Measurements from ENCODE around the gene XRCC1. TPM values are rescaled to one million over a fixed set of nuclear protein-coding genes. Genes with fewer than 3 reads are reported as not detected.

XRCC1 gene
- total RNA-seq, 4 donors from 2014 or later = 18.6 to 30.6 (median 25.7) TPM

DNA sequence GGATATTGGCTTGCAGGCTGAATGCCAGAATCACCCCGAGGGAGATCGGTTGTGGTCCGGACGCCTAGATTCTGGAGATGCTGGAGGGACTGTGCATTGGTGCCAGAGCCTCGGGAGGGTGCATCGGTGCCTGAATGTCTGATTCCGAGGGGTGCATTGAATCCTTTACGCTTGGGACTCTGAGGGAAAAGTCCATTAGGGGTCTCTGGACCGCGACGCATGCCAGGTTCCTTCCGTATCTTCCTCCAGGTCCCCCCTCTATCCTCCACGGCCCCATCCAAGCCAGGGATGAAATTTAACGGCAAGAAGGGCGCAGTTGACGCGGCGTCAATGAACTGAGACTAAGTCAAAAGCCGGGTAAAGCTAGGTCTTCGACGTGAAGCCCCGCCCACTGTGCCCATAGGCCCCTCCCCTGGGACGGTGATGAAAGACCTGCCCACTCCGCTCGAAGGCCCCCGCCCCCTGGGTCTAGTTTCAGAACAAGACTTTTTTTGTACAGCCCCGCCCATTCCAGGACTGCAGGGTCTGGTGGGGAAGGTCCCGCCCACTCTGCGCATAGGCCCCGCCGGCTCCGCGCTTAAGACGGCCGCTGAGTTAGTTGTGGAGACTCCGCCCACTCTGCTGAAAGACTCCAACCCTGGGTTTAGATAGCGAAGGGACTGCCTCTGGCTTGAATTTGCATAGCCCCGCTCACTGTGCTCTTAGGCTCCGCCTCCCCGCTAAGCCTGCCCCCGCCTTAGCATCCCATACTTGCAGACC lies 41.6 kb downstream of the XRCC1 start:
- peak; percentile 99 to 100 for DNase-seq (ENCODE audit: low spot score in 2 of 2)
- WGBS, 2 donors = 0% methylated on average over 26 to 37 of the region's 41 CpGs
- peak overlapping the region; percentile 33 to 63 (median 58) for H3K4me3 ChIP-seq
- H3K27me3 ChIP-seq = no peaks in the 10 kb centered on the region
- H3K4me1 ChIP-seq = peaks cover 0 to 29% (median 15%) of the 10 kb centered on the region in 4 donors
- peaks cover 0 to 5% (median 0%) of the 10 kb centered on the region in 4 donors for H3K9me3 ChIP-seq
- H3K27ac ChIP-seq = peak overlapping the region; percentile 89 to 94 (median 90)
- TF ChIP-seq POLR2A (IDR thresholded peaks at IDR 0.05) = peak in 1 of 2 donors; percentile 44
- TF ChIP-seq EP300 (IDR thresholded peaks at IDR 0.05) = peak; percentile 60 to 91
- TF ChIP-seq, protein P1, sequence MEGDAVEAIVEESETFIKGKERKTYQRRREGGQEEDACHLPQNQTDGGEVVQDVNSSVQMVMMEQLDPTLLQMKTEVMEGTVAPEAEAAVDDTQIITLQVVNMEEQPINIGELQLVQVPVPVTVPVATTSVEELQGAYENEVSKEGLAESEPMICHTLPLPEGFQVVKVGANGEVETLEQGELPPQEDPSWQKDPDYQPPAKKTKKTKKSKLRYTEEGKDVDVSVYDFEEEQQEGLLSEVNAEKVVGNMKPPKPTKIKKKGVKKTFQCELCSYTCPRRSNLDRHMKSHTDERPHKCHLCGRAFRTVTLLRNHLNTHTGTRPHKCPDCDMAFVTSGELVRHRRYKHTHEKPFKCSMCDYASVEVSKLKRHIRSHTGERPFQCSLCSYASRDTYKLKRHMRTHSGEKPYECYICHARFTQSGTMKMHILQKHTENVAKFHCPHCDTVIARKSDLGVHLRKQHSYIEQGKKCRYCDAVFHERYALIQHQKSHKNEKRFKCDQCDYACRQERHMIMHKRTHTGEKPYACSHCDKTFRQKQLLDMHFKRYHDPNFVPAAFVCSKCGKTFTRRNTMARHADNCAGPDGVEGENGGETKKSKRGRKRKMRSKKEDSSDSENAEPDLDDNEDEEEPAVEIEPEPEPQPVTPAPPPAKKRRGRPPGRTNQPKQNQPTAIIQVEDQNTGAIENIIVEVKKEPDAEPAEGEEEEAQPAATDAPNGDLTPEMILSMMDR (IDR thresholded peaks at IDR 0.05) = no peak
- H3K36me3 ChIP-seq = peaks cover 0 to 28% (median 0%) of the 10 kb centered on the region in 3 donors

DNA sequence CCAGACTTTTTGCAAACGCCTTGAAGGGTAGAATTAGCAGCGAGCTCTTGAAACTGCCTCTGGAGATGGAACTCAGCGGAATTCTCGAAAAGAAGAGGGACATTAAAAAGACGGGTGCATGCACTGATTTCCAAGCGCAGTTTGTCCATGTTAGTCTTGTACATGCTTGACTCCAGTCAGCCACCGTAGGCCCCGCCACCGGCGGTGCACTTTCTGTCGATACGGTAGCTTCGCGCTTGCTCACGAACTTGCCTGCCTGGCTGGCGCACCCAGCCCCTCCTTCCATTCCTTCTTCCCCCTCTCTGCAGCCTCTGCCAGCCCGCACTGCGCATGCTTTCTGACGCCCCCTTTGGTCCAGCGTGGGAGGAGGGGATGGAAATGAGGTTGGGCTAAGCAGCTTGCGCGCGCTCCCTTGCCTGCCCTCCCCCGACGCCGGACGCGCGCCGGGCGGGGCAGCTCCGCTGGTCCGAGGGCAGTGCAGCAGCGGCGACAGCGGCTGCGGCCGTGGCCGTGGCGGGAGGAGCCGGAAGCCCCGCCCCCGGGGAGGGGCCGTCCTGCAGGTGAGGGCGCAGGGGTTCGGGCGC lies 42.3 kb downstream of the XRCC1 start, which contains the start of gene ZNF575:
Gene ZNF575 (plus strand): TSS at position 227 of the 584 bp plus-strand sequence. CDS start 1,235 bp downstream, outside the sequence.
- no peaks in the 10 kb centered on the region for H3K9me3 ChIP-seq
- peak; percentile 74 to 81 for DNase-seq (ENCODE audit: low spot score in 2 of 2)
- peak within 1 kb of the TSS; percentile 33 to 63 (median 58) for H3K4me3 ChIP-seq
- TF ChIP-seq, protein P1 (IDR thresholded peaks at IDR 0.05) = peak in 2 of 5 experiments; percentile 30 to 37
- TF ChIP-seq POLR2A (IDR thresholded peaks at IDR 0.05) = peak; percentile 28 to 48
- peak; percentile 75 to 91 for TF ChIP-seq EP300 (IDR thresholded peaks at IDR 0.05)
- peak within 1 kb of the TSS; percentile 89 to 94 (median 90) for H3K27ac ChIP-seq
- H3K27me3 ChIP-seq = no peaks in the 10 kb centered on the region
- 1 to 2% methylated on average over 18 to 31 of the region's 47 CpGs for WGBS, 2 donors
- H3K36me3 ChIP-seq = peaks cover 0 to 21% (median 0%) of the 10 kb centered on the region in 3 donors
- H3K4me1 ChIP-seq = peaks cover 0 to 32% (median 16%) of the 10 kb centered on the region in 4 donors

DNA sequence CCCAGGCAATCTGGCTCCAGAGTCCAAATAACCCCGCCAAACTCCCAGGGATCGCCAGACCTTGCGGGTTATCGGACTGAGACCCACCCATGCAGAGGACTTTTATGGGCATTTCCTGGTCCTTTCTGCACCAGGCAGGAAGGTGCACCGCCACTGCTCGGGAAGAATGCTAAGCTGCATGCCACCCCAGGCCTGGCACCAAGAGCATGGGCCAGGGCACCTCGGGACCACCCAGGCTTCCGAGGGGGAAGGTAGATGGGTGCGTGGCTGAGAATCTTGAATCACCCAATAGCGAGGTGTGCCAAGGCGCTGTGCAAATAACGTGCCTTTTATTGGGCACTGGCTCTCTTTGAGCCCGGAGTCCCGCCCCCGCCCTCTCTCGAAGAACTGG lies 42.8 kb downstream of the XRCC1 start:
- peak in 1 of 2 donors; percentile 19 for DNase-seq (ENCODE audit: low spot score in 2 of 2)
- H3K4me3 ChIP-seq = peak overlapping the region; percentile 33 to 63 (median 58)
- peaks cover 0 to 37% (median 18%) of the 10 kb centered on the region in 4 donors for H3K4me1 ChIP-seq
- H3K9me3 ChIP-seq = no peaks in the 10 kb centered on the region
- TF ChIP-seq, protein P1 (IDR thresholded peaks at IDR 0.05) = no peak
- TF ChIP-seq POLR2A (IDR thresholded peaks at IDR 0.05) (no peak), EP300 (IDR thresholded peaks at IDR 0.05) (no peak)
- peak overlapping the region; percentile 89 to 94 (median 90) for H3K27ac ChIP-seq
- no peaks in the 10 kb centered on the region for H3K27me3 ChIP-seq
- 0% methylated on average over 14 to 16 of the region's 16 CpGs for WGBS, 2 donors
- peaks cover 0 to 16% (median 0%) of the 10 kb centered on the region in 3 donors for H3K36me3 ChIP-seq

DNA sequence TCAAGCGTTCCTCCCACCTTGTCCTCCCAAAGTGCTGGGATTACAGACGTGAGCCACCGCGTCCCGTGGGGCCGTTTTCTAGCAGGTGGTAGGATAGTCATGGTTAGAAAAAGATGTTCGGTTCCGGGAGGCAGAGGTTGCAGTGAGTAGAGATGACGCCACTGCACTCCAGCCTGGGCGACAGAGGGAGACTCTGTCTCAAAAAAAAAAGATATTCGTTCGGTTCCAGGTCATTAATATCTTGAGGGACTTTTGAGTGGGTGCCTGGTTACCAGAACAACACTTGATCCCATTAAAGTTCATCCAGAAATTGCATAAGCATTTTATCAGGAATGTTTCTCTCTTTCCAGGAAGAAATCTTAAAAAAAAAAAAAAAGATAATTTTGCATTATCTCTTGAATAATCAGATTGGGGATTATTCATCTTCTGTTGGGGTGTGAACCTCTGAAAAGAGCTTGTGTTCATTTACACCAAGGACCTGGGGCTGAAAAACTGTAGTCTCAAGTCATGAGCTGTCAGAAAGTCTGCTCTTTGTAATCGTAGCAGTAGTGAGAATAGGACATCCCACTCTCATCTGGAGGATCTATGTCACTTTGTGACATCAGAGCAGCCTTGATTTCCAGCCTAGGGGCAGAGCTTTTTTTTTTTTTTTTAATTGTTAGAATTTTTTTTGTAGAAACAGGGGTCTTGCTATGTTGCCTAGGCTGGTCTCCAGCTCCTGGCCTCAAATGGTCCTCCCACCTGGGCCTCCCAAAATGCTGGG lies 47.3 kb downstream of the XRCC1 start:
- H3K9me3 ChIP-seq = no peaks in the 10 kb centered on the region
- peak overlapping the region in 3 of 4 donors; percentile 87 to 93 (median 89) for H3K4me3 ChIP-seq
- DNase-seq (ENCODE audit: low spot score in 2 of 2) = peak; percentile 24 to 54
- no peaks in the 10 kb centered on the region for H3K36me3 ChIP-seq
- peak overlapping the region; percentile 79 to 93 (median 90) for H3K27ac ChIP-seq
- TF ChIP-seq, protein P1 (IDR thresholded peaks at IDR 0.05) = no peak
- TF ChIP-seq EP300 (IDR thresholded peaks at IDR 0.05) = peak in 1 of 2 donors; percentile 18
- H3K4me1 ChIP-seq = peaks cover 0 to 51% (median 27%) of the 10 kb centered on the region in 4 donors
- H3K27me3 ChIP-seq = no peaks in the 10 kb centered on the region
- WGBS, 2 donors = 24 to 25% methylated on average over 13 of the region's 13 CpGs
